HUES64 (cell line): Measurements from ENCODE around the gene APOL4.

Experiments
- H3K27ac ChIP-seq: 2 replicates; pipeline ENCODE4 v1.7.0; 2013; ENCODE audit warnings: low read depth, low read length, inconsistent platforms
- H3K27me3 ChIP-seq: 2 replicates; pipeline ENCODE4 v1.6.1; 2013; ENCODE audit warnings: mild to moderate bottlenecking, low read length; ENCODE audit not compliant: insufficient read depth
- H3K36me3 ChIP-seq: 2 replicates; pipeline ENCODE4 v1.6.1; 2013; ENCODE audit warnings: mild to moderate bottlenecking, low read length; ENCODE audit not compliant: insufficient read depth
- H3K4me1 ChIP-seq: 2 replicates; pipeline ENCODE4 v1.6.1; 2013; ENCODE audit warnings: mild to moderate bottlenecking, low read length, moderate library complexity; ENCODE audit not compliant: insufficient read depth
- H3K4me3 ChIP-seq: 2 replicates; pipeline ENCODE4 v1.5.1; 2013; ENCODE audit warnings: mild to moderate bottlenecking, low read length, moderate library complexity
- H3K9ac ChIP-seq: 2 replicates; pipeline ENCODE4 v1.6.1; 2013; ENCODE audit warnings: mild to moderate bottlenecking, low read depth, low read length
- H3K9me3 ChIP-seq: 2 replicates; pipeline ENCODE4 v1.6.1; 2013; ENCODE audit warnings: low read depth, low read length; ENCODE audit not compliant: insufficient read depth
- WGBS: fragments of 150-250, 120-280 bp; methylation state at CpG from one replicate; pipeline ENCODE4 v1.1.7; 2013; ENCODE audit warnings: missing lambda C conversion rate; 5-methylcytosine and 5-hydroxymethylcytosine counted together

APOL4 gene

GRCh38 chr22:36180928-36181327 is 20.7 kb downstream of the APOL4 start:
- no peak overlapping the region for H3K27ac ChIP-seq
- no peaks in the 10 kb centered on the region for H3K36me3 ChIP-seq
- H3K9me3 ChIP-seq = no peaks in the 10 kb centered on the region
- 0 out of 2 replicates have a peak, but pooled peaks cover 4% of the 10 kb centered on the region for H3K4me1 ChIP-seq
- no peak overlapping the region for H3K4me3 ChIP-seq
- H3K27me3 ChIP-seq = no peaks in the 10 kb centered on the region
- WGBS = 96% methylated on average over 6 of the region's 6 CpGs
- no peak overlapping the region for H3K9ac ChIP-seq

- no peaks in the 10 kb centered on the region for H3K27me3 ChIP-seq
- H3K9me3 ChIP-seq = no peaks in the 10 kb centered on the region
- no peak overlapping the region for H3K27ac ChIP-seq
- no peaks in the 10 kb centered on the region for H3K36me3 ChIP-seq
- H3K4me3 ChIP-seq = no peak overlapping the region
- H3K4me1 ChIP-seq = 0 out of 2 replicates have a peak, but pooled peaks cover 4% of the 10 kb centered on the region
- no peak overlapping the region for H3K9ac ChIP-seq
- 75% methylated on average over 22 of the region's 22 CpGs for WGBS
These were observed 21.4 kb downstream of the APOL4 start for GRCh38 chr22:36180038-36180880.

GRCh38 chr22:36177160-36177559 is 24.4 kb downstream of the APOL4 start:
- no peak overlapping the region for H3K27ac ChIP-seq
- no peaks in the 10 kb centered on the region for H3K4me1 ChIP-seq
- no peaks in the 10 kb centered on the region for H3K36me3 ChIP-seq
- H3K9me3 ChIP-seq = no peaks in the 10 kb centered on the region
- no peaks in the 10 kb centered on the region for H3K27me3 ChIP-seq
- WGBS = 81% methylated on average over 3 of the region's 3 CpGs
- H3K4me3 ChIP-seq = no peak overlapping the region
- H3K9ac ChIP-seq = no peak overlapping the region

GRCh38 chr22:36175892-36176291 is 25.7 kb downstream of the APOL4 start:
- no peaks in the 10 kb centered on the region for H3K9me3 ChIP-seq
- 48% methylated on average over 1 of the region's 1 CpG for WGBS
- no peaks in the 10 kb centered on the region for H3K36me3 ChIP-seq
- no peak overlapping the region for H3K27ac ChIP-seq
- H3K4me3 ChIP-seq = no peak overlapping the region
- H3K27me3 ChIP-seq = no peaks in the 10 kb centered on the region
- H3K9ac ChIP-seq = no peak overlapping the region
- peaks cover 4% of the 10 kb centered on the region; the same call in 1 of the 2 replicates for H3K4me1 ChIP-seq

GRCh38 chr22:36171941-36172340 is 29.7 kb downstream of the APOL4 start:
- Histone ChIP-seq H3K4me3 (no peak overlapping the region), H3K27ac (no peak overlapping the region), H3K9ac (no peak overlapping the region), H3K36me3 (no peaks in the 10 kb centered on the region), H3K4me1 (peaks cover 11% of the 10 kb centered on the region; the same call in 1 of the 2 replicates), H3K27me3 (no peaks in the 10 kb centered on the region), H3K9me3 (0 out of 2 replicates have a peak, but pooled peaks cover 3% of the 10 kb centered on the region)
- WGBS = 62% methylated on average over 3 of the region's 3 CpGs

- Histone ChIP-seq H3K27ac (no peak overlapping the region), H3K36me3 (no peaks in the 10 kb centered on the region), H3K4me1 (peaks cover 8% of the 10 kb centered on the region; the same call in 1 of the 2 replicates), H3K9me3 (0 out of 2 replicates have a peak, but pooled peaks cover 3% of the 10 kb centered on the region), H3K9ac (no peak overlapping the region), H3K4me3 (no peak overlapping the region), H3K27me3 (no peaks in the 10 kb centered on the region)
- 93% methylated on average over 10 of the region's 10 CpGs for WGBS
These were observed 34.9 kb downstream of the APOL4 start for GRCh38 chr22:36166518-36167220.

- Histone ChIP-seq H3K4me3 (no peak overlapping the region), H3K9ac (no peak overlapping the region), H3K36me3 (no peaks in the 10 kb centered on the region), H3K4me1 (0 out of 2 replicates have a peak, but pooled peaks cover 6% of the 10 kb centered on the region), H3K27ac (no peak overlapping the region), H3K9me3 (0 out of 2 replicates have a peak, but pooled peaks cover 3% of the 10 kb centered on the region), H3K27me3 (no peaks in the 10 kb centered on the region)
- 95% methylated on average over 3 of the region's 3 CpGs for WGBS
These were observed 35.5 kb downstream of the APOL4 start for GRCh38 chr22:36166086-36166485.

GRCh38 chr22:36165141-36165540 is 36.5 kb downstream of the APOL4 start:
- Histone ChIP-seq H3K27me3 (no peaks in the 10 kb centered on the region), H3K9me3 (0 out of 2 replicates have a peak, but pooled peaks cover 2% of the 10 kb centered on the region), H3K36me3 (no peaks in the 10 kb centered on the region), H3K4me1 (0 out of 2 replicates have a peak, but pooled peaks cover 6% of the 10 kb centered on the region), H3K27ac (no peak overlapping the region), H3K4me3 (no peak overlapping the region), H3K9ac (no peak overlapping the region)
- WGBS = 97% methylated on average over 2 of the region's 2 CpGs

- 96% methylated on average over 1 of the region's 1 CpG for WGBS
- Histone ChIP-seq H3K4me1 (0 out of 2 replicates have a peak, but pooled peaks cover 6% of the 10 kb centered on the region), H3K36me3 (no peaks in the 10 kb centered on the region), H3K27ac (no peak overlapping the region), H3K27me3 (no peaks in the 10 kb centered on the region), H3K9me3 (no peaks in the 10 kb centered on the region), H3K4me3 (no peak overlapping the region), H3K9ac (no peak overlapping the region)
These were observed 37.0 kb downstream of the APOL4 start for GRCh38 chr22:36164621-36165020.

GRCh38 chr22:36163497-36163896 is 38.1 kb downstream of the APOL4 start:
- H3K9ac ChIP-seq = no peak overlapping the region
- H3K4me1 ChIP-seq = 0 out of 2 replicates have a peak, but pooled peaks cover 6% of the 10 kb centered on the region
- H3K9me3 ChIP-seq = no peaks in the 10 kb centered on the region
- WGBS = 98% methylated on average over 2 of the region's 2 CpGs
- H3K27me3 ChIP-seq = no peaks in the 10 kb centered on the region
- H3K4me3 ChIP-seq = no peak overlapping the region
- H3K27ac ChIP-seq = no peak overlapping the region
- no peaks in the 10 kb centered on the region for H3K36me3 ChIP-seq
